Limb (tissue), 2 donors: ENCODE results near the gene STPG3.

Source experiments
- DNase-seq, 2 donors: peaks; one replicate each; pipeline ENCODE4 v3.0.0-alpha.2; 2016; ENCODE audit errors: extremely low spot score in 2 of 2

STPG3 gene

DNA sequence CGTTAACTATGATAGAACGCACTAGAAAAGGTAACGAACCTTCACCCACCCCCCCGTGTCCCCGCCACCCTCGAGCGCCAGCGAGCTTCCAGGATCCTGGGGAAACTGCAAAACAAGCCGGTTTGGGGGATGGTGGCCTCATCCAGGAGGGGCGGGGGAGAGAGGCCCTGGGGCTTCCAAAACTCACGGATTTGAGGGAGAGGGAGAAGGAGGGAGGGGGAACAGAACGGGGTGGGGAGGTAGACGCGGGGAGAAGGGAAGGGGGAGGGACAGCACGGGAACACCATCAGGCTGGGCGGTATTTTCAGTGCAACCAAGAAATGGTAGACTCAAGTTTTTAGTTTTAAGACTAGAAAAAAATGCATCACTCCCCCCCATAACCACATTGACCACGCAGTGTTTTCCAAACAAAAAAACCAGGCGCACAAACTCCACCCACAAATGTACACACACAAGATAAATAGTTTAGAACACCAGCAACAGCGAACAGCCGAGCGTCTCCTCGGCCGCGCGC lies 49.5 kb downstream of the STPG3 start:
- peak in 1 of 2 donors; percentile 61 for DNase-seq

DNA sequence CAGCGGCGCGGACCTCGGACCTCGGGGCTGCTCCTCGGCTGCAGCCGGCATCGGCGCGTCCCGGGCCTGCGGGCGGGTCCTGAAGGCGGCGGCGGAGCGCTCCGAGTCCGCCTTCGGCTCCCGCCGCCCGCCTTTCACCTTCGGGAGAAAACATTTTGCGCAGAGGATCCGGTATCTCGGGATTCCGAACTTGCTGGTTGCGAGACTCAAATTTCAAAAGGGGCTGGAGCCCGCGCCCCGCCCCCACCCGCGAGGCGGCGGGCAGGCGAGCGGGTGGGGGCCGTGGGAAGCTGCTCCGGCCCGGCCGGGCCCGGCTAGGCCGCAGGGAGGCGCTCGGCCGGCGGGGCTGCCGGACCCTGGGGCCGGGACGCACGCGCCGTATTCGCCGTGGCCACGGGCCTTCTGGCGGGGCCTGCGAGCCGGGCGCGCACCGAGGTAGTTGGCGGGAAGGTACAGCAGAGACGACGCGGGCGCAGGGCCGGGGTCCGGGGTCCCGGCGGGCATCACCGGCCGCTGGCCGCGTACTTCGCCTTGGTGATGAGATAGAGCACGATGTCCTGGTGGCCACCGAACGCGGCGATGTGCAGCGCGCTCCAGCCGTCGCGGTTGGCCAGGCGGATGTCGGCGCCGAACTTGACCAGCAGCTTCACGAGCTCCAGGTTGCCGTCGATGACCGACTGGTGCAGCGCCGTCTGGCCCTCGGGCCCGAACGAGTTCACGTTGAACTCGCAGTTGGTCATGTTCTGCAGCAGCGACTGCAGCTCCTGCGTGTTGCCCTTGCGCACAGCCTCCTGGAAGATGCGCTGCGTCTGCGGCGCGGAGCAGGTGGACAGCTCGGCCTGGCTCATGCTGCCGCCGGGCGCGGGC lies 50.2 kb downstream of the STPG3 start:
- peak in 1 of 2 donors; percentile 72 for DNase-seq

DNA sequence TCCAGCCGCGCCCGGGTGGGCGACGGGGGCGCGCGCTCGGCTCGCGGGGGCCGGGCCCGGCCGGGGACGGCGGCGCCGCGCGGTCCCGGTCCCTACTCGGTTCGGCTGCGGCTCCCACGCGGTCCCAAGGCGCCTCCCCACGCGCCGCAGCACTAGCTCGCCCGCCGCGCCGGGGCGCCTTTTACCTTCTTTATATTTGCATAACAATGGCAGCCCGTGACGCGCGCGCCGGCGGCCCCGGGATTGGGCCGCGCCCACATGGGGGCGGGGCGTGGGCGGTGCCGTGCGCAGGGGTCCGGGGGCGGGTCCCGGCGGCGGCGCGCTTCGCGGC lies 51.0 kb downstream of the STPG3 start, which contains the start of gene NRARP:
NRARP (minus strand) TSS at position 154 of the 331 bp plus-strand sequence. CDS start 343 bp downstream, outside the sequence.
- peak; percentile 77 to 94 for DNase-seq

DNA sequence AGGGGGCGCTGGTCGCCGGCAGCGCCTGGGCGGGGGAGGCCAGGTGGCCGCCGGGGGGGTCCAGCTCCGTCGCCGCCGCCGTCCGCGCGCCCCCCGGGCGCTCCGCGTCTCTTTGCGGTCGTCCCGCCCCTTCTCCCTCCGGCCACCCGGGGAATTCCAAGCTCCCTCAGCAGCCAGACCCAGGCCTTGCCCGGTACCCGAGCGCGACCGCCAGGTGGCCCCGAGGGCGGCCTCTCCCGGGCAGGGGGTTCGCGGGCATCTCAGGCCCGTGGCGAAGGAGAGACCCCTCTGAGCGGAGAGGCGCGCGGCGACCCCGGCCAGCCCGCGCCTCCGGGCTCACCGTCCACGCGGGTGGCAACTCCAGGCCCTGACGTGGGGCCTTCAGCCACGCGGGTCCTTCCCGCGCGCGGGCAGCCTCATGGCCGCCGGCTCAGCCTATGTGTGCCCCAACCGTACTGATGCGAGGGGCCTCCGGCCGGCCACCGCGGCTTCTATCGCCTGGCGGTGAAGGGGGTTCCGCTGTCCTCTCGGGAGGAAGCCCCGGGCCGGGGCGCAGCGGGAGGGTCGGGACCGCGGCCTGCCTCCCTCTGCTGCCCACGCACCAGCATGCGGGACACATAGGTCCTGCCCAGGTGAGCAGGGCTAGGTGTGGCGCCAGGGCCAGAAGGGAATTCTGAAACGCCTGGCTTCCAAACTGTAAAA lies 51.5 kb downstream of the STPG3 start:
- no peak for DNase-seq
